K562 (cell line): ENCODE data around the gene RBM3. TPM values are rescaled to one million over a fixed set of nuclear protein-coding genes. Genes with fewer than 3 reads are reported as not detected.

Source experiments
- CBX1 ChIP-seq: sonication (generic); IDR thresholded peaks from 2 replicates; pipeline ENCODE4 v1.6.1; 2016; ENCODE audit warnings: antibody characterized with exemption, low read depth, mild to moderate bottlenecking
- CBX3 ChIP-seq, 2 experiments: IDR thresholded peaks; 1 replicate in 1 of 2; 2 replicates in 1 of 2; pipeline ENCODE4 v1.6.1; 2012; ENCODE audit warnings: inconsistent platforms in 2 of 2, low read length in 2 of 2, borderline replicate concordance in 1 of 2, control low read depth in 1 of 2
- CREB1 ChIP-seq, 2 experiments: sonication (generic) in 1 of 2; formaldehyde crosslinking in 1 of 2; IDR thresholded peaks; 2 replicates each; pipeline versions ENCODE4 v1.6.1 to v1.8.0; 2012 to 2022; ENCODE audit warnings: inconsistent platforms in 1 of 2, mild to moderate bottlenecking in 1 of 2, missing genetic modification reagents in 1 of 2, moderate library complexity in 1 of 2
- CXXC5 ChIP-seq: fragments of 250-450 bp; sonication (Bioruptor Pico); IDR thresholded peaks from 2 replicates; pipeline ENCODE4 v1.8.0; 2022; ENCODE audit warnings: inconsistent platforms, mild to moderate bottlenecking, moderate library complexity
- E2F6 ChIP-seq, 2 experiments: IDR thresholded peaks; 2 replicates each; pipeline ENCODE4 v1.6.1; 2011; ENCODE audit warnings: borderline replicate concordance in 1 of 2, control low read depth in 1 of 2, low read depth in 1 of 2, low read length in 1 of 2, mild to moderate bottlenecking in 1 of 2, mixed read lengths in 1 of 2, moderate library complexity in 1 of 2; ENCODE audit not compliant: insufficient read depth in 1 of 2, insufficient read length in 1 of 2, poor library complexity in 1 of 2, severe bottlenecking in 1 of 2; ENCODE audit errors: extremely low read depth in 1 of 2
- KDM1A ChIP-seq, 2 experiments: fragments of 450-650 bp; IDR thresholded peaks; 2 replicates each; pipeline ENCODE4 v1.6.1; 2016; ENCODE audit warnings: mild to moderate bottlenecking in 2 of 2
- MCM7 ChIP-seq, 2 experiments: fragments of 450-650 bp; IDR thresholded peaks; 2 replicates each; pipeline ENCODE4 v1.6.1; 2016 to 2018
- MTA1 ChIP-seq: fragments of 450-650 bp; IDR thresholded peaks from 2 replicates; pipeline ENCODE4 v1.6.1; 2017; ENCODE audit warnings: borderline replicate concordance
- MTA2 ChIP-seq: fragments of 450-650 bp; IDR thresholded peaks from 2 replicates; pipeline ENCODE4 v1.6.1; 2016; ENCODE audit warnings: low read depth
- NCOR1 ChIP-seq: fragments of 450-650 bp; IDR thresholded peaks from 2 replicates; pipeline ENCODE4 v1.6.1; 2016; ENCODE audit warnings: mild to moderate bottlenecking, moderate library complexity
- RFX1 ChIP-seq: fragments of 450-650 bp; IDR thresholded peaks from 2 replicates; pipeline ENCODE4 v1.6.1; 2016; ENCODE audit warnings: mild to moderate bottlenecking, moderate library complexity
- SMARCA5 ChIP-seq: fragments of 450-650 bp; IDR thresholded peaks from 2 replicates; pipeline ENCODE4 v1.6.1; 2016
- STAT5A ChIP-seq: IDR thresholded peaks from 2 replicates; pipeline ENCODE4 v1.6.1; 2012; ENCODE audit warnings: low read length, inconsistent platforms, borderline replicate concordance
- TAL1 ChIP-seq: fragments of 450-650 bp; IDR thresholded peaks from 2 replicates; pipeline ENCODE4 v1.6.1; 2016; ENCODE audit warnings: mild to moderate bottlenecking
- TEAD1 ChIP-seq, 2 experiments: fragments of 450-650 bp in 1 of 2; sonication (generic) in 1 of 2; formaldehyde crosslinking; IDR thresholded peaks; 2 replicates each; pipeline versions ENCODE4 v1.4.0 to v1.8.0; 2020 to 2022; ENCODE audit warnings: mild to moderate bottlenecking in 2 of 2, missing genetic modification reagents in 1 of 2
- ZNF311 ChIP-seq: fragments of 250-450 bp; sonication (Bioruptor Pico); IDR thresholded peaks from 2 replicates; pipeline ENCODE4 v1.4.0; 2020; ENCODE audit warnings: mild to moderate bottlenecking, moderate library complexity
- ZNF584 ChIP-seq: fragments of 200-800 bp; sonication (Bioruptor generic); IDR thresholded peaks from 2 replicates; pipeline ENCODE4 v1.6.1; 2016; ENCODE audit warnings: low read depth, mild to moderate bottlenecking, missing genetic modification characterization, missing compliant biosample characterization
- ZNF592 ChIP-seq: fragments of 450-650 bp; IDR thresholded peaks from 2 replicates; pipeline ENCODE4 v1.6.1; 2017; ENCODE audit warnings: antibody characterized with exemption, mild to moderate bottlenecking
- polyA plus RNA-seq, 8 experiments: library from polyadenylated mRNA; depleted of rRNA in 4 of 8; stranded (reverse) in 5 of 8; unstranded in 3 of 8; fragments of >200 nt; fragmentation: Nextera tagmentation in 2 of 8; fragmentation: Illumina TruSeq in 1 of 8; extraction: Ambion mirVana in 2 of 8; extraction: Trizol in 1 of 8; gene quantifications; 2 replicates each; pipeline versions ENCODE4 v1.2.1 to v1.2.3, GENCODE V29; 2011 to 2014; ENCODE audit warnings: inconsistent platforms in 1 of 8, missing spikeins in 1 of 8
- total RNA-seq, 7 experiments: library from RNA; depleted of rRNA in 6 of 7; stranded (reverse); fragments of >200 nt in 6 of 7; fragmentation: Illumina TruSeq in 2 of 7; extraction: Trizol in 2 of 7; gene quantifications; 2 replicates each; pipeline versions ENCODE4 v1.2.1 to v1.2.3, GENCODE V29; 2011 to 2021; ENCODE audit warnings: low replicate concordance in 1 of 7
- TF ChIP-seq, protein P1 (sequence below), 2 experiments: fragments of 200-800 bp in 1 of 2; sonication (Bioruptor generic) in 1 of 2; sonication (generic) in 1 of 2; formaldehyde crosslinking in 1 of 2; IDR thresholded peaks in 1 of 2; conservative IDR thresholded peaks in 1 of 2; 2 replicates each; pipeline versions ENCODE4 v1.5.0 to v1.6.1; 2016 to 2020; ENCODE audit warnings: missing compliant biosample characterization in 1 of 2, missing genetic modification characterization in 1 of 2, missing genetic modification reagents in 1 of 2

The RBM3 gene
- total and polyA plus RNA-seq, 9 of the 15 experiments (the other 6 are each of a cell fraction or from before 2014, with no cell fraction given), result 70.3 to 272 (median 209) TPM

DNA sequence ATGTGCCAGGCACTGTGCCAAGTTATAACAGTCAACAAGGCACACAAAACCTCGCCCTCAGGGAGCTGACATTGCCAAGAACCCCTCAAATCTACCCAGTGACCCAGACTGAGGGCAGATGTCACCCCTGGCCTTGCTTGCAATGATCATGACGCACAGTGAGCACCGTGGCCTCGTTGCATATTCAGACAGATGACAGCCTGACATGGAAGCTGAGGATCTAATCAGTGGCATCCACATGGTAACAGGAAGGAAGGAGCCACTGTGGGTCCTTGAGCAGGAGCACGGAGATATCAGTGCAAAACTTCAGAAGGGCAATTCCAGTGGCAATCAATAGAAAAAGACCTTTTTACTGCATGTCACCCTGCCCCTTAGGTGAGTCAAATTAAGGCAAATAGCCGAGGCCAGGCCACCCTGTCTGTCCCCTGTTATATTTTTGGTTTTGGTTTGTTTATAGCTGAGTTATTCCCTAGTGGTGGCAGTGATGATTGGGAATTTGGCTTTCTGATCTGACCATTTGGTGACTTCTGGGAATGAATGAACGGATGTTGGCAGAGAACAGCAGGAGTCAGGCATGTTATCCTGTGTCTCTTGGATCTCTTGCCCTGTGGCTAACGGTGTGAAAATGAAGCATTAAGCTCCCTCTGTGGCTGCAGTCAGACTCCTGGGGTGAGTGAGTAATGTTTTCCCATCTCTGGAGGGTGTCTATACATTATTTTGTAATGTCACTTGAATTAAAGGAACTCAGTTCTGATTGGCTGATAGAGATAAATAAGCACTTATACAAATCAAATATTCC lies 43.5 kb downstream of the RBM3 start (continued):
- TF ChIP-seq ZNF592 (peak; percentile 64; the same call in 1 of the 2 replicates), KDM1A (IDR thresholded peaks at IDR 0.05) (peak; percentile 24 to 42; a peak in 1 of 4 replicates), MTA2 (0 out of 2 replicates have a peak, but pooled peaks have one; percentile 38), ZNF311 (CRISPR knock-in tag) (no peak), TAL1 (peak; percentile 75), MTA1 (no peak), CXXC5 (CRISPR knock-in tag) (0 out of 2 replicates have a peak, but pooled peaks have one; percentile 32), TEAD1 (CRISPR knock-in tag; IDR thresholded peaks at IDR 0.05) (no peak), RFX1 (peak; percentile 46), CREB1 (IDR thresholded peaks at IDR 0.05) (peak; percentile 47), CREB1 (CRISPR knock-in tag; IDR thresholded peaks at IDR 0.05) (no peak), MCM7 (IDR thresholded peaks at IDR 0.05) (no peak), CBX3 (IDR thresholded peaks at IDR 0.05; ENCODE audit: borderline replicate concordance in 1 of 2, low read length in 2 of 2) (peak in 1 of 2 experiments; percentile 27; a peak in 1 of 3 replicates), ZNF584 (CRISPR knock-in tag) (0 out of 2 replicates have a peak, but pooled peaks have one; percentile 24), E2F6 (IDR thresholded peaks at IDR 0.05; ENCODE audit: borderline replicate concordance in 1 of 2, extremely low read depth in 1 of 2, insufficient read depth in 1 of 2, insufficient read length in 1 of 2, low read depth in 1 of 2, low read length in 1 of 2, poor library complexity in 1 of 2, severe bottlenecking in 1 of 2) (peak in 1 of 2 experiments; percentile 13), SMARCA5 (0 out of 2 replicates have a peak, but pooled peaks have one; percentile 28), CBX1 (no peak), STAT5A (peak; percentile 51; the same call in 1 of the 2 replicates), NCOR1 (peak; percentile 68)
- TF ChIP-seq, protein P1, sequence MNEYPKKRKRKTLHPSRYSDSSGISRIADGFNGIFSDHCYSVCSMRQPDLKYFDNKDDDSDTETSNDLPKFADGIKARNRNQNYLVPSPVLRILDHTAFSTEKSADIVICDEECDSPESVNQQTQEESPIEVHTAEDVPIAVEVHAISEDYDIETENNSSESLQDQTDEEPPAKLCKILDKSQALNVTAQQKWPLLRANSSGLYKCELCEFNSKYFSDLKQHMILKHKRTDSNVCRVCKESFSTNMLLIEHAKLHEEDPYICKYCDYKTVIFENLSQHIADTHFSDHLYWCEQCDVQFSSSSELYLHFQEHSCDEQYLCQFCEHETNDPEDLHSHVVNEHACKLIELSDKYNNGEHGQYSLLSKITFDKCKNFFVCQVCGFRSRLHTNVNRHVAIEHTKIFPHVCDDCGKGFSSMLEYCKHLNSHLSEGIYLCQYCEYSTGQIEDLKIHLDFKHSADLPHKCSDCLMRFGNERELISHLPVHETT (CRISPR knock-in tag; conservative IDR thresholded peaks at IDR 0.05 in 1 of 2, IDR thresholded peaks at IDR 0.05 in 1 of 2), result no peak
